GM19035 (cell line): ENCODE results near the gene POLR3A.

Experiments used
- ATAC-seq: cut with Tn5 transposase; IDR thresholded peaks from one replicate; pipeline ENCODE4 v1.9.1; 2021; ENCODE audit not compliant: unreplicated experiment

Gene POLR3A

DNA sequence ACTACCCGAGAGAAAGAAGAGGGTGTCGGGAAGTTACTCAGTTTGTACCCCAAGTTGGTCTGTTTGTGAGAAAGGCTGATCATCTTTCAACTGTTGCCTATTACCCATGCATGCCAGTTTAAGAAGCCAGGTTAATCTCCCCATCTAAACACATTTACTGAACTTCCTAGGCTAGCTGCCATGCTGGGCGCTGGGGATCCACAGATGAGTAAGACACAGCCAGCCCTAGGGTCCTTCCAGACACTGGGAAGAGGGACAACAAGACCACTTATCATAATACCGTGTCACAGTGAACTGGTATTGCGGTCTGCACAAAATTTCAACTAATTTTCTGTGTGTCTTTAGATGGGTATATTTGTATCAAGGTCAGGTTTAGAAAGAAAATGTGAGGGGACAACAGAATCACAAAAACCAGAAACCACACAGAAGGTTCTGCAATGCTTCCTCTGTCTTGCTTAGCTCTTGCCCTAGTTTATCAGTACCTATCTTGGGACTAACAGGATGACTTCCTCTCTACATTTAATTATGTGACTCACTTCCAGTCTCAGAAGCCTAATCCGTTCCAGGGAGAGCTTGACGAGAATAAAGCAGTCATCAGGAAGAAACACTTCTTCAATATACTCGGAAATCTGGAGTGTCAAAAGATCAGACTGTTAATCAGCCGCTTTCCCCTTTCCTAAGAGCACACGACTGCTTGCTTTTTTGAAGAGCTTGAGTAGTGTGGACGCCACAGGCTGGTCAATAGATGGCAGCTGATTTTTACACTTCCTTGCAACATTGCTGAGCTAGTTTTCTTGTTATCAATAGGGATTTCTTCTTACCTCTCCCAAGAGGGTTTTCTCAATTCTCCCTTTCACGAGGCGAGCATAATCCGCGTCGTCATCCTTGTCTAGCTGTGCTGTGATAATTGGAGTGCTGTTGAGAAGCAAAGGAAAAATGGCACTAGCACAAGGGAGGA lies 45.7 kb downstream of the POLR3A start:
- ATAC-seq, result no peak

- ATAC-seq, result no peak
Observed at GRCh38 chr10:77981281-77981680, 48.0 kb downstream of the POLR3A start.

- no peak for ATAC-seq
Observed at GRCh38 chr10:77979221-77979620, 50.1 kb downstream of the POLR3A start.

GRCh38 chr10:77978360-77978759 lies 51.0 kb downstream of the POLR3A start:
- no peak for ATAC-seq

DNA sequence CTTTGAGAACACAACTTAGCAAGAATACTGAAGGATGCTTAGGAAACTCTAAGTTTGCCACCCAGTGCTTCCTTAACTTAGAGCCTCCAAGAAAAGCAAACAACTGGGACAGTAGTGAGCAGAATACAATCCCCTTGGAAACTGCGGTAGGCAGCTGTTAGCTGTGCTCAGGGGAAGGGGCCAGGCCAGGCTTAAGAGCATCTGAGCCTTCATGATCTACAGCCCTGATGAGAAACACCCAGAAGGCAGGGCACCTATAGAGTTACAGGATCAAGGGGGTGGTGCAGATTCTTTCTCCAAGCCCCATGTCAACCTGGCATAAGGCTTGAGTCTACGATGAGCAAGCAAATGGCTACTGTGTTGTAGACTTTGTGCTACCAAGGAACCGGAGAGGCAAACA lies 51.4 kb downstream of the POLR3A start:
- no peak for ATAC-seq

DNA sequence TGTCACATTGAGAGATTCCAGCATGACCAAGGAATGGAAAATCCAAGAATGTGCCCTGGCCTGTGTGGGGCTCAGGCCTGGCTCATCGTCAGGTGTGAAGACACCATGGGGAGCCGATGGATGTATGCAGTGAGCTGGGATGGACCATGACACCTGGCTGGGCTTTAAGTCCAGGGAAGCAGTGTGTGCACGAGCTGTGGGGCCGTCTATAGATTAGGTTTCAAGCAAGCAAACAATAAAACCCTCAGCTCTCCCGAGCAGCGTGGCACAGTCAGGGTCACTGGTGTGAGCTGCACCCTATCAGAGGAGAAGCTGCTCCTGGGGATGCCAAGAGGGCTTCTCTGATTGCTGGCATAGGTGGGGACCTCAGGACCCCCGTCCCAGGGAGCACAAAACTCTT lies 52.3 kb downstream of the POLR3A start:
- ATAC-seq, result no peak

- no peak for ATAC-seq
Observed at GRCh38 chr10:77975086-77975666, 54.1 kb downstream of the POLR3A start.

- no peak for ATAC-seq
Observed at GRCh38 chr10:77974396-77975074, 54.8 kb downstream of the POLR3A start.

GRCh38 chr10:77973276-77973675 lies 56.0 kb downstream of the POLR3A start:
- no peak for ATAC-seq

DNA sequence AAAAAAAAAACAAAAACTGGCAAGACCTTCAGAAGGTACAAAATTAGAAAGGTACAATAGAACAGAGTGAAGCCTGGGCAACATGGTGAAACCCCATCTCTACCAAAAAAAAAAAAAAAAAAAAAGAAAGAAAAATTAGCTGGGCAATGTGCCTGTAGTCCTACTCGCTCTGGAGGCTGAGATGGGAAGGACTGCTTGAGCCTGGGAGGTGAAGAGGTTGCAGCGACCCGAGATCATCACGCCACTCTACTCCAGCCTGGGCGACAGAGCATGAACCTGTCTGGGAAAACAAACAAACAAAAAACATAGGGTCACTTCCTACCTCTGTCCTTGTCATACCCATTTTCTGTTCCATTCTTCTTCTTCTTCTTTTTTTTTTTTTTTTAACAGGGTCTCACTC lies 57.2 kb downstream of the POLR3A start:
- ATAC-seq, result no peak

- no peak for ATAC-seq
Observed at GRCh38 chr10:77971804-77972144, 57.5 kb downstream of the POLR3A start.

DNA sequence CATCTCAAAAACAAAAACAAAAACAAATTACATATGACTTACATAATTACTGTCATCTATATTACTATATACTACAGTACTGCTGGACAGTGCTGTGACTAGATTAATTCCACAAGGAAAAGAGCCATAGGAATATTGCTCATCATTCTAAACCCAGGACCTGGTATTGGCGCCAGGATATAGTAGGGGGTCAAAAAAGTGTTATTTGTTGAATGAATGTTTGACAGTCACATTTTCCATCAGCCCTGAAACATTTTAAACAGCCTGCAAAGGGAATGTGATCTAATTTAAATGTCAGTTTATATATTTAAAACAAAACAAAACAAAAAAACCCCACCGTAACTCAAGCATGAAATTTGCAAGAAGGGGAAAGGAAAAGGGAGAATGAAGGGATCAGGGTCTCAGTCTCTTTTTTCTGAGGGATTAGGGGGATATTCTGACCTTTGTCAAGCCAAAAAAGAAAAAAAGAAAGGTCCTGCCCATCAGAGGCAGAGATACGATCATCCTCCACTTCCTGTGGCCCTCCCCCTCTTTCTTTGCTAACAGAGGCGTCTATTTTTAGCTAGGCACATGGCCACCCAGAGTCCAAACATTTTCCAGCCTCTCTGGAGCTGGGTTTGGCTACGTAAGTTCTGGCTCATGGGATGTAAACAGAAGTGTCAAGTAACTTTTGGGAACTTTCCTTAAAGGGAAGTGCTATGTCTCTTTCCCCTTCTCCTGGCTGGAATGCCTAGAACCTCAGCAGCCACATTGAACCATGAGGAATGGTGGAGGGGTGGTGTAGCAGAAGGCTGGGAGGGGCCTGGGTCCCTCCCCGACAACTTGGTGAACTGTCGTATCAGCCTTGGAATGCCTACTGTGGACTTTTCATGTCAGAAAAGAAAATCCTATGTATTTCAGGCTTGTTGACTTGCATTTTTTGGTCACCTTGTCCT lies 58.2 kb downstream of the POLR3A start:
- ATAC-seq, result no peak

GRCh38 chr10:77969114-77969513 lies 60.2 kb downstream of the POLR3A start:
- no peak for ATAC-seq

DNA sequence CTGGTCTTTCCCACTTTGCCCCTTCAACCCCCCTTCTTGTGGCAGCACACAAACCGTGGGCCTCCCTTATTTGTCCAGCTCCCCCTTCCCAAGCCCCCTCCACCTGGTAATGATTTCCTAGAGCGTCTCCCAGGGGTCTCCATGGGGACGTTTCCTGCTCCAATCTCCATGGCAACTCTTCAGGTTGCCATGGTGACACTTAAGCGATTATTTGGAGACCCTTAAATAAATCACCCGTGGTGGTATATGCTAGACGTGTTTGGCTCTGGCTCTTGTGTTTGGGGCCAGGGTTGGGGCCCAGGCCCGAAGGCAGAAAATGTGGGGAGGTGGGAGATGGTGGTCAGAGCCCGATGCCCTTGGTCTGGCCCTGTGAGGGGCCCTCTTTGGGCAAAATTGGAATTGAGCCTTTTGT lies 61.7 kb downstream of the POLR3A start:
- ATAC-seq, result no peak

DNA sequence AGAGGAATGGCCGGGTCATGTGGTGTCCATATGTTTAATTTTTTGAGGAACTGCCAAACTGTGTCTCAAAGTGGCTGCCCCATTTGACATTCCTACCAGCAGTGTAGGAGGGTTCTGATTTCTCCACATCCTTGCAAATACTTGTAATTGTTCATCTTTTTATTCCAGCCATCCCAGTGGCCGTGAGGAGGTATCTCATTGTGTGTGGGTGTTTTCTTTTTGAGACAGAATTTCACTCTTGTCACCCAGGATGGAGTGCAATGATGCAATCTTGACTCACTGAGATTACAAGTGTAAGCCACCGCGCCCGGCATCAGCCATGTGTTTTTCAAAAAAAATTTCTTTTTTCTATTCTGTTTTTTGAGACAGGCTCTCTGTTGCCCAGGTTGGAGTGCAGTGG lies 64.0 kb downstream of the POLR3A start:
- ATAC-seq, result no peak

GRCh38 chr10:77964811-77965210 lies 64.5 kb downstream of the POLR3A start:
- ATAC-seq, result no peak

GRCh38 chr10:77963901-77964300 lies 65.4 kb downstream of the POLR3A start:
- no peak for ATAC-seq

GRCh38 chr10:77962350-77963146 lies 66.8 kb downstream of the POLR3A start:
- no peak for ATAC-seq

- no peak for ATAC-seq
Observed at GRCh38 chr10:77961668-77962067, 67.6 kb downstream of the POLR3A start.

GRCh38 chr10:77960829-77961329 lies 68.4 kb downstream of the POLR3A start:
- ATAC-seq, result no peak
